ENCODE measurements around the gene PTPRZ1.

Gene PTPRZ1

GRCh38 chr7:121885166-121885920 lies 12.4 kb downstream of the PTPRZ1 start:
- no peak for DNase-seq
- in situ Hi-C loops (cut with HindIII; ENCODE audit: low pct_ligation_motif_present, low pct_unique_long_range_greater_than_20kb, low sequenced_read_pairs), result no loop called here

- no peak for DNase-seq
- in situ Hi-C loops (cut with HindIII; ENCODE audit: low pct_ligation_motif_present, low pct_unique_long_range_greater_than_20kb, low sequenced_read_pairs), result no loop called here
Measured at GRCh38 chr7:121887634-121888033, 14.7 kb downstream of the PTPRZ1 start.

- in situ Hi-C loops (cut with HindIII; ENCODE audit: low pct_ligation_motif_present, low pct_unique_long_range_greater_than_20kb, low sequenced_read_pairs), result no loop called here
- no peak for DNase-seq
Measured at GRCh38 chr7:121890833-121891232, 17.9 kb downstream of the PTPRZ1 start.

GRCh38 chr7:121891731-121892130 lies 18.8 kb downstream of the PTPRZ1 start:
- in situ Hi-C loops (cut with HindIII; ENCODE audit: low pct_ligation_motif_present, low pct_unique_long_range_greater_than_20kb, low sequenced_read_pairs), result no loop called here
- DNase-seq, result no peak

- DNase-seq, result no peak
- in situ Hi-C loops (cut with HindIII; ENCODE audit: low pct_ligation_motif_present, low pct_unique_long_range_greater_than_20kb, low sequenced_read_pairs), result no loop called here
Measured at GRCh38 chr7:121901026-121901425, 28.1 kb downstream of the PTPRZ1 start.

GRCh38 chr7:121904120-121904519 lies 31.2 kb downstream of the PTPRZ1 start:
- no peak for DNase-seq
- in situ Hi-C loops (cut with HindIII; ENCODE audit: low pct_ligation_motif_present, low pct_unique_long_range_greater_than_20kb, low sequenced_read_pairs), result no loop called here

- no peak for DNase-seq
- in situ Hi-C loops (cut with HindIII; ENCODE audit: low pct_ligation_motif_present, low pct_unique_long_range_greater_than_20kb, low sequenced_read_pairs), result no loop called here
Measured at GRCh38 chr7:121908042-121908441, 35.1 kb downstream of the PTPRZ1 start.

- no peak for DNase-seq
- in situ Hi-C loops (cut with HindIII; ENCODE audit: low pct_ligation_motif_present, low pct_unique_long_range_greater_than_20kb, low sequenced_read_pairs), result no loop called here
Measured at GRCh38 chr7:121909716-121910345, 36.9 kb downstream of the PTPRZ1 start.

GRCh38 chr7:121913947-121914675 lies 41.1 kb downstream of the PTPRZ1 start:
- DNase-seq, result no peak
- in situ Hi-C loops (cut with HindIII; ENCODE audit: low pct_ligation_motif_present, low pct_unique_long_range_greater_than_20kb, low sequenced_read_pairs), result no loop called here

- in situ Hi-C loops (cut with HindIII; ENCODE audit: low pct_ligation_motif_present, low pct_unique_long_range_greater_than_20kb, low sequenced_read_pairs), result no loop called here
Measured at GRCh38 chr7:121914676-121915279, 41.8 kb downstream of the PTPRZ1 start.

GRCh38 chr7:121916211-121916610 lies 43.2 kb downstream of the PTPRZ1 start:
- DNase-seq, result no peak
- in situ Hi-C loops (cut with HindIII; ENCODE audit: low pct_ligation_motif_present, low pct_unique_long_range_greater_than_20kb, low sequenced_read_pairs), result no loop called here

More at GRCh38 chr7:121914676-121915279, 41.8 kb downstream of the PTPRZ1 start:
- DNase-seq, result no peak

- DNase-seq, result no peak
- in situ Hi-C loops (cut with HindIII; ENCODE audit: low pct_ligation_motif_present, low pct_unique_long_range_greater_than_20kb, low sequenced_read_pairs), result no loop called here
Measured at GRCh38 chr7:121919986-121920385, 47.0 kb downstream of the PTPRZ1 start.

GRCh38 chr7:121924269-121925186 lies 51.6 kb downstream of the PTPRZ1 start:
- in situ Hi-C loops (cut with HindIII; ENCODE audit: low pct_ligation_motif_present, low pct_unique_long_range_greater_than_20kb, low sequenced_read_pairs), result no loop called here
- DNase-seq, result no peak

- in situ Hi-C loops (cut with HindIII; ENCODE audit: low pct_ligation_motif_present, low pct_unique_long_range_greater_than_20kb, low sequenced_read_pairs), result no loop called here
- DNase-seq, result no peak
Measured at GRCh38 chr7:121931149-121931902, 58.4 kb downstream of the PTPRZ1 start.

GRCh38 chr7:121932768-121933167 lies 59.8 kb downstream of the PTPRZ1 start:
- in situ Hi-C loops (cut with HindIII; ENCODE audit: low pct_ligation_motif_present, low pct_unique_long_range_greater_than_20kb, low sequenced_read_pairs), result no loop called here
- no peak for DNase-seq

GRCh38 chr7:121936951-121937623 lies 64.1 kb downstream of the PTPRZ1 start:
- in situ Hi-C loops (cut with HindIII; ENCODE audit: low pct_ligation_motif_present, low pct_unique_long_range_greater_than_20kb, low sequenced_read_pairs), result no loop called here
- no peak for DNase-seq

GRCh38 chr7:121938429-121938996 lies 65.6 kb downstream of the PTPRZ1 start:
- in situ Hi-C loops (cut with HindIII; ENCODE audit: low pct_ligation_motif_present, low pct_unique_long_range_greater_than_20kb, low sequenced_read_pairs), result no loop called here
- DNase-seq, result no peak
